BLaER1 treated with 17β-estradiol and CSF1 and Interleukin-3, amounts not matched to agents 10 nM and 100 nM (cell line): ENCODE data around the gene IDH2.
A peak's percentile ranks its signal among the peaks of the same experiment; 100 is the strongest.

Experiments
- H3K27ac ChIP-seq, 11 experiments: shearing (Covaris generic); formaldehyde crosslinking; 2 replicates each; pipeline ENCODE4 v1.8.1; 2022
- H3K27me3 ChIP-seq, 11 experiments: shearing (Covaris generic); formaldehyde crosslinking; 2 replicates each; pipeline ENCODE4 v1.8.1; 2022
- H3K36me3 ChIP-seq, 11 experiments: shearing (Covaris generic); formaldehyde crosslinking; 2 replicates each; pipeline ENCODE4 v1.8.1; 2022
- H3K4me1 ChIP-seq, 10 experiments: shearing (Covaris generic); formaldehyde crosslinking; 2 replicates each; pipeline ENCODE4 v1.8.1; 2022
- H3K4me2 ChIP-seq, 11 experiments: shearing (Covaris generic); formaldehyde crosslinking; 2 replicates each; pipeline ENCODE4 v1.8.1; 2022
- H3K4me3 ChIP-seq, 10 experiments: shearing (Covaris generic); formaldehyde crosslinking; 2 replicates each; pipeline ENCODE4 v1.8.1; 2022
- H3K9ac ChIP-seq, 11 experiments: shearing (Covaris generic); formaldehyde crosslinking; 2 replicates each; pipeline ENCODE4 v1.8.1; 2022
- H3K9me3 ChIP-seq, 11 experiments: shearing (Covaris generic); formaldehyde crosslinking; replicated peaks in 1 of 11; 2 replicates each; pipeline ENCODE4 v1.8.1; 2022
- H4K20me1 ChIP-seq, 11 experiments: shearing (Covaris generic); formaldehyde crosslinking; 2 replicates each; pipeline ENCODE4 v1.8.1; 2022
- Cebpa-rat ChIP-seq, 11 experiments: shearing (Covaris generic); IDR thresholded peaks; 2 replicates each; pipeline ENCODE4 v1.8.1; 2022

IDH2 gene

GRCh38 chr15:90079619-90080457, 22.4 kb downstream of the IDH2 start:
- Histone ChIP-seq H3K4me1 (peaks cover 4 to 46% (median 21%) of the 10 kb centered on the region in 10 experiments; a peak in 18 of 20 replicates), H3K4me3 (no peak overlapping the region), H3K9ac (0 out of 22 replicates have a peak overlapping the region, but pooled peaks of 1 of the 11 experiments have one; percentile 15), H3K9me3 (no peaks in the 10 kb centered on the region), H3K4me2 (no peak overlapping the region), H3K36me3 (peaks cover 83 to 98% (median 93%) of the 10 kb centered on the region in 11 experiments), H3K27ac (no peak overlapping the region), H4K20me1 (peaks cover 0 to 68% (median 29%) of the 10 kb centered on the region in 11 experiments; a peak in 15 of 22 replicates), H3K27me3 (no peaks in the 10 kb centered on the region)
- 0 out of 22 replicates have a peak, but pooled peaks of 1 of the 11 experiments have one; percentile 1 for TF ChIP-seq Cebpa-rat (IDR thresholded peaks at IDR 0.05)

DNA sequence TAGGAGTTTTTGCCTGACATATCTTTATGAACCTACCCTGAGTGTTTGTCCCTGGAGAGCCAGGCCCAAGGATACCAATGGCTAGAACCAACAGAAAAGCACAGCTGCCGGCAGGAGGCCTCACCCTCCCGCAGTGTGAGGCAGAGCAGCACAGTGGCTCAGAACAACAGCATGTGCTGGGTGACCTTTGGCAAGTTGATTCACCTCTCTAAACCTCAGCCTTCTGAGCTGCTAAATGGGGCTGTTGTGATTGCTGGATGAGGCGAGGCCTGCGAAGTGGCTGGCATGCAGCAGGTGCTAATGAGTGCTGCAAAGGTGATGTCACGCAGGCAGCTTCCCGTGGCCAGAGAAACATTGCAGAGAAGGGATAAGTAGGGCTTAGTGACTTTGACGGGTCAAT, 23.3 kb downstream of the IDH2 start:
- no peak overlapping the region for H3K27ac ChIP-seq
- H3K4me3 ChIP-seq: no peak overlapping the region
- H3K9me3 ChIP-seq: no peaks in the 10 kb centered on the region
- no peak overlapping the region for H3K4me2 ChIP-seq
- H3K9ac ChIP-seq: peak overlapping the region in 1 of 11 experiments; percentile 44; a peak in 1 of 22 replicates
- H4K20me1 ChIP-seq: peaks cover 0 to 61% (median 20%) of the 10 kb centered on the region in 11 experiments; a peak in 14 of 22 replicates
- H3K36me3 ChIP-seq: peaks cover 83 to 98% (median 93%) of the 10 kb centered on the region in 11 experiments
- TF ChIP-seq Cebpa-rat (IDR thresholded peaks at IDR 0.05): no peak
- H3K4me1 ChIP-seq: peaks cover 0 to 38% (median 12%) of the 10 kb centered on the region in 10 experiments; a peak in 17 of 20 replicates
- H3K27me3 ChIP-seq: no peaks in the 10 kb centered on the region

GRCh38 chr15:90076716-90077115, 25.6 kb downstream of the IDH2 start:
- H3K9me3 ChIP-seq: no peaks in the 10 kb centered on the region
- no peak overlapping the region for H3K9ac ChIP-seq
- no peak overlapping the region for H3K4me3 ChIP-seq
- no peak overlapping the region for H3K27ac ChIP-seq
- peaks cover 88 to 100% (median 95%) of the 10 kb centered on the region in 11 experiments for H3K36me3 ChIP-seq
- peaks cover 0 to 41% (median 10%) of the 10 kb centered on the region in 11 experiments; a peak in 10 of 22 replicates for H4K20me1 ChIP-seq
- no peak overlapping the region for H3K4me2 ChIP-seq
- no peaks in the 10 kb centered on the region for H3K27me3 ChIP-seq
- H3K4me1 ChIP-seq: peaks cover 0 to 33% (median under 1%) of the 10 kb centered on the region in 10 experiments; a peak in 5 of 20 replicates
- no peak for TF ChIP-seq Cebpa-rat (IDR thresholded peaks at IDR 0.05)

DNA sequence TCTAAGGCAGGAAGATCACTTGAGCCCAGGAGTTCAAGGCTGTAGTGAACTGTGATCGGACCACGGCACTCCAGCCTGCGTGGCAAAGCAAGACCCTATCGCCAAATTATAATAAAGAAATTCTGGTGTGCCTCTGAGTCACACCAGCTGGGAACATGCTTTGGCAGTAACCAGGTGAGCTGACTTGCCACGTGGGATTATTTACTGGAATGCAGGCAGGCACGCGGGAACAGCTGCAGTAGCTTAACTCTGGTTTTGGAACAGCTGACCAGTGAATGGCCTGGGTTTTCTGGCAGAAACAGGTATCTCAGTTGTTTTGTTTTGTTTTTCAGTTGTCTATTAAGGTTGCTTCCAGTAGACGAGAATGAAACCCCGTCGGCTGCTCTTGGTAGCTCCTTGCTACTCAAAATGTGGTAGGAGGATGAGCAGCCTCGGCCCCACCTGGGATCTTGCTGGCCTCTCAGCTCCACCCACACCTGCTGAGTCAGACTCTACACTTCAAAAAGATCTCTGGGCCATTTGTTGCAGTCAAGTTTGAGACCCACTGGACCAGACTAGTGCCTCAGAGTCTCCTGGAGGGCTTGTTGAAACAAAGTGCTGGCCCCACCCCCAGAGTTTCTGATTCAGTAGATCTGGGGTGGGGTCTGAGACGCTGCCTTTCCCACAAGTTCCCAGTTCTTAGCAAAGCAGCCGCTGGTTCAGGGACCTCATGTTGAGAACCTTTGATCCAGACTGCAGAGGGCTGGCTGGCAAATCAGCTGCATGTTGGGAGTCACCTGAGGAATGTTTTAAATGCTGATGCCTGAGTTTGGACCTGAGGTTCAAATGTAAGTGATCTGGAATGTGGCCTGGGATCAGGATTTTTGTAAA, 26.6 kb downstream of the IDH2 start:
- H3K27ac ChIP-seq: peak overlapping the region in 1 of 11 experiments; percentile 21; a peak in 1 of 22 replicates
- H3K9ac ChIP-seq: peak overlapping the region in 2 of 11 experiments; percentile 15 to 29; a peak in 2 of 22 replicates
- H3K9me3 ChIP-seq: no peaks in the 10 kb centered on the region
- no peak overlapping the region for H3K4me2 ChIP-seq
- TF ChIP-seq Cebpa-rat (IDR thresholded peaks at IDR 0.05): no peak
- H3K27me3 ChIP-seq: no peaks in the 10 kb centered on the region
- no peak overlapping the region for H3K4me3 ChIP-seq
- peaks cover 5 to 33% (median 9%) of the 10 kb centered on the region in 10 experiments for H3K4me1 ChIP-seq
- H3K36me3 ChIP-seq: peaks cover 77 to 93% (median 85%) of the 10 kb centered on the region in 11 experiments
- peaks cover 0 to 31% (median 10%) of the 10 kb centered on the region in 11 experiments; a peak in 10 of 22 replicates for H4K20me1 ChIP-seq

- no peak overlapping the region for H3K4me3 ChIP-seq
- peaks cover 0 to 24% (median 5%) of the 10 kb centered on the region in 11 experiments; a peak in 8 of 22 replicates for H4K20me1 ChIP-seq
- peaks cover 70 to 93% (median 78%) of the 10 kb centered on the region in 11 experiments for H3K36me3 ChIP-seq
- TF ChIP-seq Cebpa-rat (IDR thresholded peaks at IDR 0.05): no peak
- no peaks in the 10 kb centered on the region for H3K27me3 ChIP-seq
- H3K4me2 ChIP-seq: no peak overlapping the region
- no peaks in the 10 kb centered on the region for H3K9me3 ChIP-seq
- H3K9ac ChIP-seq: peak overlapping the region in 2 of 11 experiments; percentile 15 to 34; a peak in 2 of 22 replicates
- H3K27ac ChIP-seq: peak overlapping the region in 1 of 11 experiments; percentile 21; a peak in 1 of 22 replicates
- peaks cover 13 to 35% (median 17%) of the 10 kb centered on the region in 10 experiments for H3K4me1 ChIP-seq
Measured at GRCh38 chr15:90074916-90075315, 27.4 kb downstream of the IDH2 start.

- H3K4me1 ChIP-seq: peaks cover 17 to 44% (median 25%) of the 10 kb centered on the region in 10 experiments
- H3K27ac ChIP-seq: no peak overlapping the region
- peaks cover 62 to 93% (median 76%) of the 10 kb centered on the region in 11 experiments for H3K36me3 ChIP-seq
- no peaks in the 10 kb centered on the region for H3K9me3 ChIP-seq
- H3K4me2 ChIP-seq: no peak overlapping the region
- H3K27me3 ChIP-seq: no peaks in the 10 kb centered on the region
- H3K4me3 ChIP-seq: no peak overlapping the region
- H4K20me1 ChIP-seq: peaks cover 0 to 15% (median 0%) of the 10 kb centered on the region in 11 experiments; a peak in 7 of 22 replicates
- no peak overlapping the region for H3K9ac ChIP-seq
- no peak for TF ChIP-seq Cebpa-rat (IDR thresholded peaks at IDR 0.05)
Measured at GRCh38 chr15:90074023-90074422, 28.2 kb downstream of the IDH2 start.

- H3K4me2 ChIP-seq: no peak overlapping the region
- H3K9me3 ChIP-seq: no peaks in the 10 kb centered on the region
- H3K36me3 ChIP-seq: peaks cover 62 to 93% (median 76%) of the 10 kb centered on the region in 11 experiments
- H3K9ac ChIP-seq: peak overlapping the region in 2 of 11 experiments; percentile 16 to 39; a peak in 2 of 22 replicates
- peak overlapping the region in 3 of 11 experiments; percentile 2 to 15 (median 5); a peak in 1 of 22 replicates for H3K27ac ChIP-seq
- H3K4me3 ChIP-seq: no peak overlapping the region
- H3K4me1 ChIP-seq: peaks cover 17 to 53% (median 28%) of the 10 kb centered on the region in 10 experiments
- TF ChIP-seq Cebpa-rat (IDR thresholded peaks at IDR 0.05): no peak
- peaks cover 0 to 14% (median 0%) of the 10 kb centered on the region in 11 experiments; a peak in 5 of 22 replicates for H4K20me1 ChIP-seq
- H3K27me3 ChIP-seq: no peaks in the 10 kb centered on the region
Measured at GRCh38 chr15:90072978-90073640, 29.2 kb downstream of the IDH2 start.
